Measurements from ENCODE around the gene DNM2.

DNM2 gene

GRCh38 chr19:10678813-10679212, 39.1 kb upstream of the DNM2 start:
- H3K4me3 ChIP-seq (ENCODE audit: low read depth, low read length), result no peak overlapping the region
- no peak for TF ChIP-seq CTCF (IDR thresholded peaks at IDR 0.05; ENCODE audit: borderline replicate concordance, insufficient read depth, low read depth, low read length)

- no peak overlapping the region for H3K4me3 ChIP-seq (ENCODE audit: low read depth, low read length)
- no peak for TF ChIP-seq CTCF (IDR thresholded peaks at IDR 0.05; ENCODE audit: borderline replicate concordance, insufficient read depth, low read depth, low read length)
These were observed 38.1 kb upstream of the DNM2 start for GRCh38 chr19:10679743-10680142.

- no peak for TF ChIP-seq CTCF (IDR thresholded peaks at IDR 0.05; ENCODE audit: borderline replicate concordance, insufficient read depth, low read depth, low read length)
- no peak overlapping the region for H3K4me3 ChIP-seq (ENCODE audit: low read depth, low read length)
These were observed 37.2 kb upstream of the DNM2 start for GRCh38 chr19:10680545-10681135.

- H3K4me3 ChIP-seq (ENCODE audit: low read depth, low read length), result no peak overlapping the region
- TF ChIP-seq CTCF (IDR thresholded peaks at IDR 0.05; ENCODE audit: borderline replicate concordance, insufficient read depth, low read depth, low read length), result no peak
These were observed 36.2 kb upstream of the DNM2 start for GRCh38 chr19:10681658-10682057.

- no peak for TF ChIP-seq CTCF (IDR thresholded peaks at IDR 0.05; ENCODE audit: borderline replicate concordance, insufficient read depth, low read depth, low read length)
- H3K4me3 ChIP-seq (ENCODE audit: low read depth, low read length), result no peak overlapping the region
These were observed 35.3 kb upstream of the DNM2 start for GRCh38 chr19:10682397-10683063.

GRCh38 chr19:10683064-10683426, 34.8 kb upstream of the DNM2 start:
- no peak for TF ChIP-seq CTCF (IDR thresholded peaks at IDR 0.05; ENCODE audit: borderline replicate concordance, insufficient read depth, low read depth, low read length)
- no peak overlapping the region for H3K4me3 ChIP-seq (ENCODE audit: low read depth, low read length)

GRCh38 chr19:10683582-10683981, 34.3 kb upstream of the DNM2 start:
- H3K4me3 ChIP-seq (ENCODE audit: low read depth, low read length), result no peak overlapping the region
- no peak for TF ChIP-seq CTCF (IDR thresholded peaks at IDR 0.05; ENCODE audit: borderline replicate concordance, insufficient read depth, low read depth, low read length)

Measured in GM12875 (cell line).